GM19035 (cell line): ENCODE data around the gene PLXDC2.

Experiments
- ATAC-seq: cut with Tn5 transposase; IDR thresholded peaks from one replicate; pipeline ENCODE4 v1.9.1; 2021; ENCODE audit not compliant: unreplicated experiment

The PLXDC2 gene

DNA sequence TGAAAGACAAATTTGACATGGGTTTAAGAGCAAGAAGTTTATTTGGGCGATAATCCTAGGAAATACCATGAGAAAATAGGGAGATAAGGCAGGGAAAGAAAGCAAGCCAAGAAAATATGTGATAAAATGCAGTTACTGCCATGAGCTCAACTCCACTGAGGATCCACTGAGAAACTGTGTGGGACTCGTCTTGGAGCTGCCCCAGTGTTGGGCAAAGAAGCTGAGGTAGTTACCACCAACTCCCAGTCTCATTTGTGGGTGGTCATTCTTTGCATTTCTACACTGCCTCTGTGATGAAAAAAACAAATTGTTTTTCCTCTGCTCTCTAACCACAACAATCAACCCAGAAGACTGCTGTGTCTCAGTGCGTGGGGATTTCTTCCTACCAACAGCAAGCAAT, 498.2 kb downstream of the PLXDC2 start:
- no peak for ATAC-seq

DNA sequence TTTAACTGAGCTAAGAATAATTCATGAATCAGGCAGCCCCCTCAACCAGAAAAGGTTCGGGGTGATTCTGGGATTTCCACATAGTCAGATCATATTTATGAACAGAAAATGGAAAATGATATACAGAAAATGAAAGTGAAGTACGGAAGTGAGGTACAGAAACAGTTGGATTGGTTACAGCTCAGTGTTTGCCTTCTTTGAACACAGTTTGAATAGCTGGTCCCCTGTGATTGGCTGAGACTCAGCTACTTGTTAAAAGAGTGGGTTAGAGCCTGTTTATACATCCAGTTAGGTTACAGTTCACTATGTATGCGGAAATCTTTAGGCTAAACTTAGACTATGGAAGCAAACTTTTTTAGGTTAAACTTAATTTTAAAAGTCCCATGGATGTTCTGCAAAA, 511.7 kb downstream of the PLXDC2 start:
- ATAC-seq: no peak

DNA sequence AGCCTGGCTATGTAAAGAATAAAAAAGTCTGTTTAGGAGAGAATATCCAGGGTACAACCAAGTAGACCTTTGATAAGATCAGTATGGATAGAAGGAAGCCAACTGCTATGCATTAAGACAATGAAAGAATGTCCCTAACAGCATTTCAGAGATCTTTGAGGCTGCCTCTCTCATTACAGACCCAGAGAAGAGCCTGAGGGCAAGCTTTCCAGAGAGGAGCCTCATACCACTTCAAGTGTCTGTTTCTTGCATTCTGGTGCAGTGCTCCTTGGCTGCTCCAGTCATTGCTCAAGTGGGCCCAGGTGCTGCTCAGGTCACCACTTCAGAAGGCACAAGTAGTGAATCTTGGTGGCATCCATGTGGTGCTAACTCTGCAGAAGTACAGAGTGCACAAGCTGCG, 514.0 kb downstream of the PLXDC2 start:
- ATAC-seq: no peak

DNA sequence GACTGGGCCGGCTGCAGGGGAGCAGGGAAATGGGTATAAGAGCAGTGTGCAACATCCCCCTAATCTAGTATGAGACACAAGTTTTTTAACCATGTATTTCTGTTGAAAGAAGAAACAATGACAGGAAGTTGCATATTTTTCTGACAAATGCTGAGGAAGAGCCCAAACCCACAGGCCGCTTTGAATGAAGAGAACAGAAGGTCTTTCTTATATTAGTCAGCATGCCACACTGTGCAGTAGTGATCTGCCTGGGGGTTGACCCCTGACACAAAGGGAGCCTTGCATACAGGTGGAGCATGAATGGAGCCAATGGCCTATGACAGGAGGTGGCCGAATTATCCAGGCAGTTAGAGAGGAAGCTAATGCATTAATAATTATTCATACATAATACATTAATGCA, 518.3 kb downstream of the PLXDC2 start:
- ATAC-seq: no peak
